ENCODE data around the gene TCF7L1. TPM values are rescaled to one million over a fixed set of nuclear protein-coding genes. Genes with fewer than 3 reads are reported as not detected.

The TCF7L1 gene
- polyA plus RNA-seq, 1 donor from 2014 or later: not detected

DNA sequence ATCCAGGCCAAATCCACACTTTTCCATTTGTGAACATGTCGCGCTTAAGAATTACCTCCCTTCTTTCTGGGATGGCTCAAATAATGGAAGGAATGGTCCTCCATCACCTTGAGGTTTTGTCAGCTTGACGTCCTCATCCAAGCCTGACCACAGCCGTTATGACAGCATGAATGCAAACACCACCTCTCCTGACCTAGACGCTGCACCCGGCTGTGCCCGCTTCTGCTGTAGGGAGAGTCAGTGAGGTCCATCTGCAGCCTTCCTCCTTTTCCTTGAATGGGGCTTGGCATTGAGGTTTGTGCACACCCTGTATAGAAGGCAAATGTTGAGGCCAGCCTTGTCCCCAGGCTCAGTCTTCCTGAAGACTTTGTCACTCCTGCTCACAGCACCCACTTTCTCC is 109.1 kb downstream of the TCF7L1 start:
- Histone ChIP-seq H4K20me1 (ENCODE audit: insufficient read depth) (no peaks in the 10 kb centered on the region), H3K9ac (ENCODE audit: low read length) (no peak overlapping the region), H3K9me2 (ENCODE audit: insufficient read depth, low read length) (no peaks in the 10 kb centered on the region), H2AFZ (ENCODE audit: low read depth, low read length) (no peak overlapping the region), H3K36me3 (ENCODE audit: insufficient read depth, low read length) (no peaks in the 10 kb centered on the region), H3F3A (ENCODE audit: insufficient read depth, low read length, poor library complexity, severe bottlenecking) (no peaks in the 10 kb centered on the region), H3K27ac (ENCODE audit: low read length) (no peak overlapping the region), H3K9me3 (ENCODE audit: low read length) (no peaks in the 10 kb centered on the region), H3K79me2 (replicated peaks; ENCODE audit: insufficient read depth, low read length) (no peaks in the 10 kb centered on the region), H3K4me3 (ENCODE audit: low read length) (no peak overlapping the region), H3K27me3 (ENCODE audit: insufficient read depth, low read depth, low read length) (no peaks in the 10 kb centered on the region), H3K4me2 (ENCODE audit: low read length) (no peak overlapping the region)
- TF ChIP-seq, protein P1, sequence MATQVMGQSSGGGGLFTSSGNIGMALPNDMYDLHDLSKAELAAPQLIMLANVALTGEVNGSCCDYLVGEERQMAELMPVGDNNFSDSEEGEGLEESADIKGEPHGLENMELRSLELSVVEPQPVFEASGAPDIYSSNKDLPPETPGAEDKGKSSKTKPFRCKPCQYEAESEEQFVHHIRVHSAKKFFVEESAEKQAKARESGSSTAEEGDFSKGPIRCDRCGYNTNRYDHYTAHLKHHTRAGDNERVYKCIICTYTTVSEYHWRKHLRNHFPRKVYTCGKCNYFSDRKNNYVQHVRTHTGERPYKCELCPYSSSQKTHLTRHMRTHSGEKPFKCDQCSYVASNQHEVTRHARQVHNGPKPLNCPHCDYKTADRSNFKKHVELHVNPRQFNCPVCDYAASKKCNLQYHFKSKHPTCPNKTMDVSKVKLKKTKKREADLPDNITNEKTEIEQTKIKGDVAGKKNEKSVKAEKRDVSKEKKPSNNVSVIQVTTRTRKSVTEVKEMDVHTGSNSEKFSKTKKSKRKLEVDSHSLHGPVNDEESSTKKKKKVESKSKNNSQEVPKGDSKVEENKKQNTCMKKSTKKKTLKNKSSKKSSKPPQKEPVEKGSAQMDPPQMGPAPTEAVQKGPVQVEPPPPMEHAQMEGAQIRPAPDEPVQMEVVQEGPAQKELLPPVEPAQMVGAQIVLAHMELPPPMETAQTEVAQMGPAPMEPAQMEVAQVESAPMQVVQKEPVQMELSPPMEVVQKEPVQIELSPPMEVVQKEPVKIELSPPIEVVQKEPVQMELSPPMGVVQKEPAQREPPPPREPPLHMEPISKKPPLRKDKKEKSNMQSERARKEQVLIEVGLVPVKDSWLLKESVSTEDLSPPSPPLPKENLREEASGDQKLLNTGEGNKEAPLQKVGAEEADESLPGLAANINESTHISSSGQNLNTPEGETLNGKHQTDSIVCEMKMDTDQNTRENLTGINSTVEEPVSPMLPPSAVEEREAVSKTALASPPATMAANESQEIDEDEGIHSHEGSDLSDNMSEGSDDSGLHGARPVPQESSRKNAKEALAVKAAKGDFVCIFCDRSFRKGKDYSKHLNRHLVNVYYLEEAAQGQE (IDR thresholded peaks at IDR 0.05; ENCODE audit: borderline replicate concordance): no peak
- TF ChIP-seq EP300 (conservative IDR thresholded peaks at IDR 0.05; ENCODE audit: poor library complexity, severe bottlenecking) (no peak), SMC3 (conservative IDR thresholded peaks at IDR 0.05; ENCODE audit: poor library complexity) (no peak), EZH2 (IDR thresholded peaks at IDR 0.05; ENCODE audit: borderline replicate concordance, insufficient read depth, low read length, poor library complexity, severe bottlenecking) (no peak), RAD21 (conservative IDR thresholded peaks at IDR 0.05) (no peak), POLR2AphosphoS5 (IDR thresholded peaks at IDR 0.05) (no peak), MXI1 (conservative IDR thresholded peaks at IDR 0.05; ENCODE audit: poor library complexity, severe bottlenecking) (no peak), TAF1 (IDR thresholded peaks at IDR 0.05; ENCODE audit: low read depth) (no peak)
- TF ChIP-seq, protein P2, sequence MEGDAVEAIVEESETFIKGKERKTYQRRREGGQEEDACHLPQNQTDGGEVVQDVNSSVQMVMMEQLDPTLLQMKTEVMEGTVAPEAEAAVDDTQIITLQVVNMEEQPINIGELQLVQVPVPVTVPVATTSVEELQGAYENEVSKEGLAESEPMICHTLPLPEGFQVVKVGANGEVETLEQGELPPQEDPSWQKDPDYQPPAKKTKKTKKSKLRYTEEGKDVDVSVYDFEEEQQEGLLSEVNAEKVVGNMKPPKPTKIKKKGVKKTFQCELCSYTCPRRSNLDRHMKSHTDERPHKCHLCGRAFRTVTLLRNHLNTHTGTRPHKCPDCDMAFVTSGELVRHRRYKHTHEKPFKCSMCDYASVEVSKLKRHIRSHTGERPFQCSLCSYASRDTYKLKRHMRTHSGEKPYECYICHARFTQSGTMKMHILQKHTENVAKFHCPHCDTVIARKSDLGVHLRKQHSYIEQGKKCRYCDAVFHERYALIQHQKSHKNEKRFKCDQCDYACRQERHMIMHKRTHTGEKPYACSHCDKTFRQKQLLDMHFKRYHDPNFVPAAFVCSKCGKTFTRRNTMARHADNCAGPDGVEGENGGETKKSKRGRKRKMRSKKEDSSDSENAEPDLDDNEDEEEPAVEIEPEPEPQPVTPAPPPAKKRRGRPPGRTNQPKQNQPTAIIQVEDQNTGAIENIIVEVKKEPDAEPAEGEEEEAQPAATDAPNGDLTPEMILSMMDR (IDR thresholded peaks at IDR 0.05; ENCODE audit: poor library complexity, severe bottlenecking): no peak

DNA sequence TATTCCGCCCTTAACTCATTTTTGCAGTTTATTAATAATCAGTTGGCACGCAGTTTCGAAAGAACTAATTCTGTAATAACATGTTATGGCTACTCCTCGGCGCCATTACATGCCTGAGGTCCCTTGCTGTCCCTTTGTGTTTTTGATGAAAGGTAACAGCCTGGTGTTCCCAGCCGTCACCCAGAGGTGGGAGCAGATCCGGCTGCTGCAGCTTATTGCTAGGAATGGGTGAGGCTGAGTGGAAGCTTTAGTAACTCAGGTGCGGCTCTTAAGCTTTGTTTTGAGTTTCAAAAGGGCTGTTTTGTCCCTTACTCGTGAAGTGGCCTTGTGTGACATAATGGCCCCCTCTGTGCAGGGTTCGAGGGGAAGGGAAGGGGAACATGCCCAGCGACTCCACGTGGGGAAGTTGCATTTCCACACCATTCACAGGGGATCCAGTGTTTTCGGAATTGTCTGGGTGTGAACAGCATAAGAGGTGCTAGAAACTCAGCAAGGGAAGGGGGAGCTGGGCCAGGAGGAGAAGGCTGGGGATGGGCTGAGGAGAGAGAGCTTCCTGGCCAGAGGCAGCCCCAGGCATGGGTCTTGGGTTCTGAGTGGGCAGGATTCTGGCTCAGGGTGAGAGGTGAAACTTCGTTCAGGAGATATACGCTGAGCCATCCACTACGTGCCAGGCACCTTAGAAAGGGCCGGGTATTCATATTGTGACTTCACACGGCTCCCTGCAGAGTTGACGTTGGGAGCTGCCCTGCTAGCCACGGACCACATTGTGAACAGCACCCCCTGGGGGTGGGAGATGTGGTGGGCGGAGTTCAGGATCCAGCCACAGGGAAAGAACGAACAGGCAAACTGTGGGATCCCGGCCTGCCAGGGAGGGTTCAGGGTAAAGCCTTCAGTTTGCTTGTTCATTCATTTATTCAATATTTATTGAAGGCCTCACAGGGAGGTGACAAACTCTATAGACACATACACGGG is 110.2 kb downstream of the TCF7L1 start:
- H3K9me2 ChIP-seq (ENCODE audit: insufficient read depth, low read length): no peaks in the 10 kb centered on the region
- no peak overlapping the region for H3K4me3 ChIP-seq (ENCODE audit: low read length)
- H3K79me2 ChIP-seq (replicated peaks; ENCODE audit: insufficient read depth, low read length): no peaks in the 10 kb centered on the region
- no peaks in the 10 kb centered on the region for H3K36me3 ChIP-seq (ENCODE audit: insufficient read depth, low read length)
- H3K9ac ChIP-seq (ENCODE audit: low read length): no peak overlapping the region
- H3K27ac ChIP-seq (ENCODE audit: low read length): no peak overlapping the region
- H3K27me3 ChIP-seq (ENCODE audit: insufficient read depth, low read depth, low read length): no peaks in the 10 kb centered on the region
- no peaks in the 10 kb centered on the region for H3K9me3 ChIP-seq (ENCODE audit: low read length)
- no peaks in the 10 kb centered on the region for H3F3A ChIP-seq (ENCODE audit: insufficient read depth, low read length, poor library complexity, severe bottlenecking)
- no peaks in the 10 kb centered on the region for H4K20me1 ChIP-seq (ENCODE audit: insufficient read depth)
- no peak overlapping the region for H2AFZ ChIP-seq (ENCODE audit: low read depth, low read length)
- H3K4me2 ChIP-seq (ENCODE audit: low read length): no peak overlapping the region
- no peak for TF ChIP-seq MXI1 (conservative IDR thresholded peaks at IDR 0.05; ENCODE audit: poor library complexity, severe bottlenecking)
